Natural killer cell treated with Interleukin-12 subunit alpha and Interleukin-12 subunit beta and Interleukin-15 and Interleukin-18, amount 100 ng/mL, for 72 hours (primary cell): ENCODE measurements around the gene SLAMF8. TPM values are rescaled to one million over a fixed set of nuclear protein-coding genes. Genes with fewer than 3 reads are reported as not detected.

ENCODE experiments used
- ATAC-seq, 2 donors: fragments of 150-1000 bp; cut with Tn5 transposase in 1 of 2; sonication (Bioruptor Pico), chemical (Tn5 transposase) in 1 of 2; 2 replicates each; pipeline ENCODE4 v1.10.0; 2021
- DNase-seq: peaks from one replicate; pipeline ENCODE4 v3.0.0; 2022; ENCODE audit warnings: low spot score
- H3K27ac Mint-ChIP-seq, 2 donors: 1 replicate in 1 of 2; 2 replicates in 1 of 2; pipeline ENCODE4 v1.8.0; 2022; ENCODE audit warnings: mixed read lengths in 2 of 2, mild to moderate bottlenecking in 1 of 2, moderate library complexity in 1 of 2
- H3K27me3 Mint-ChIP-seq, 2 donors: 1 replicate in 1 of 2; 2 replicates in 1 of 2; pipeline ENCODE4 v1.8.0; 2022; ENCODE audit warnings: mixed read lengths in 2 of 2
- H3K36me3 Mint-ChIP-seq: one replicate; pipeline ENCODE4 v1.8.0; 2022; ENCODE audit warnings: mixed read lengths
- H3K4me1 Mint-ChIP-seq, 2 donors: 1 replicate in 1 of 2; 2 replicates in 1 of 2; pipeline ENCODE4 v1.8.0; 2022; ENCODE audit warnings: low read depth in 2 of 2, mixed read lengths in 2 of 2, mild to moderate bottlenecking in 1 of 2
- H3K4me3 Mint-ChIP-seq: one replicate; pipeline ENCODE4 v1.8.0; 2022; ENCODE audit warnings: mixed read lengths
- H3K9me3 Mint-ChIP-seq: 2 replicates; pipeline ENCODE4 v1.8.0; 2022; ENCODE audit warnings: mixed read lengths
- total RNA-seq, 2 donors: library from RNA; stranded (reverse); gene quantifications; one replicate each; pipeline ENCODE4 v1.2.3, GENCODE V29; 2022

Gene SLAMF8
- total RNA-seq, 2 donors from 2014 or later, result 0.29 to 2.1 TPM

DNA sequence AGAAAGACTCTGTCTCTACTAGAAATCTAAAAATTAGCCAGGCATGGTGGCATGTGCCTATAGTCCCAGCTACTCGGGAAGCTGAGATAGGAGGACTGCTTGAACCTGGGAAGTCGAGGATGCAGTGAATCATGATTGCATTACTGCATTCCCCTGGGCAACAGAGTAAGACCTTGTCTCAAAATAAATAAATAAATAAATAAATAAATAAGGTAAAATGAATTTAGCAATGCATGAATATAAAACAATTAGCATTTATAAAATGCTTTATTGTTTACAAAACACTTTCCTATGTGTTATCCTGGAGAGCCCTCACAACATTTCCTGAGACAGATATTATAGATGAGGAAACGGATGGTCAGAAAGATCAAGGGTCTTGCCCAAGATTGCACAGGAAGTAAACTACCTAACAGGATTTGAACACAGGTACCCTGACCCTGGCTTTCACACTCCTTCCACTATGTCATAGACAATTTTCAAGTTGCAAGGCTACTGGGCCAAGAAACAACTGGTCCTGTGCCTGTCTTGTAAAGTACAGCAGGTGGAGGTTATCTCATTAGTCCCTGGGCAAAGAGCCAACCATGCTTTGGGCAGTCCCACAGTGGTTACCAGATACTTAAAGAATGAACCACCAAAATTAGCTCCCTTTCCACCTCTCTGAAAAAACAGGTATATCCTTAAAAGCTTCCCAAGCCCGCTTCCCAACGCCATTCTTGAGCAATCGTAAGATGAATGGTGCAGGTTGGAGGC, 51.2 kb downstream of the SLAMF8 start:
- Mint-ChIP-seq H3K9me3 (no peaks in the 10 kb centered on the region), H3K27ac (no peak overlapping the region), H3K4me3 (no peak overlapping the region), H3K4me1 (no peaks in the 10 kb centered on the region), H3K36me3 (no peaks in the 10 kb centered on the region), H3K27me3 (peaks cover 14 to 19% of the 10 kb centered on the region in 2 donors)
- DNase-seq (no peak), ATAC-seq (no peak)

- DNase-seq (no peak), ATAC-seq (no peak)
- no peaks in the 10 kb centered on the region for H3K4me1 Mint-ChIP-seq
- H3K9me3 Mint-ChIP-seq, result no peaks in the 10 kb centered on the region
- H3K27me3 Mint-ChIP-seq, result peaks cover 13 to 19% of the 10 kb centered on the region in 2 donors
- H3K36me3 Mint-ChIP-seq, result no peaks in the 10 kb centered on the region
- H3K4me3 Mint-ChIP-seq, result no peak overlapping the region
- H3K27ac Mint-ChIP-seq, result no peak overlapping the region
Observed at GRCh38 chr1:159879136-159879535, 52.5 kb downstream of the SLAMF8 start.

GRCh38 chr1:159879977-159880376, 53.3 kb downstream of the SLAMF8 start:
- ATAC-seq, result peak; percentile 79 to 90
- peaks cover 16 to 19% of the 10 kb centered on the region in 2 donors for H3K27me3 Mint-ChIP-seq
- no peaks in the 10 kb centered on the region for H3K9me3 Mint-ChIP-seq

GRCh38 chr1:159880430-159880829, 53.8 kb downstream of the SLAMF8 start:
- no peaks in the 10 kb centered on the region for H3K9me3 Mint-ChIP-seq
- no peak overlapping the region for H3K27ac Mint-ChIP-seq
- H3K36me3 Mint-ChIP-seq, result no peaks in the 10 kb centered on the region
- H3K27me3 Mint-ChIP-seq, result peaks cover 16 to 19% of the 10 kb centered on the region in 2 donors
- no peak overlapping the region for H3K4me3 Mint-ChIP-seq
- no peak for ATAC-seq
- no peak for DNase-seq
- no peaks in the 10 kb centered on the region for H3K4me1 Mint-ChIP-seq

More at GRCh38 chr1:159879977-159880376, 53.3 kb downstream of the SLAMF8 start:
- Mint-ChIP-seq H3K27ac (no peak overlapping the region), H3K4me1 (no peaks in the 10 kb centered on the region), H3K36me3 (no peaks in the 10 kb centered on the region), H3K4me3 (no peak overlapping the region)
- no peak for DNase-seq

DNA sequence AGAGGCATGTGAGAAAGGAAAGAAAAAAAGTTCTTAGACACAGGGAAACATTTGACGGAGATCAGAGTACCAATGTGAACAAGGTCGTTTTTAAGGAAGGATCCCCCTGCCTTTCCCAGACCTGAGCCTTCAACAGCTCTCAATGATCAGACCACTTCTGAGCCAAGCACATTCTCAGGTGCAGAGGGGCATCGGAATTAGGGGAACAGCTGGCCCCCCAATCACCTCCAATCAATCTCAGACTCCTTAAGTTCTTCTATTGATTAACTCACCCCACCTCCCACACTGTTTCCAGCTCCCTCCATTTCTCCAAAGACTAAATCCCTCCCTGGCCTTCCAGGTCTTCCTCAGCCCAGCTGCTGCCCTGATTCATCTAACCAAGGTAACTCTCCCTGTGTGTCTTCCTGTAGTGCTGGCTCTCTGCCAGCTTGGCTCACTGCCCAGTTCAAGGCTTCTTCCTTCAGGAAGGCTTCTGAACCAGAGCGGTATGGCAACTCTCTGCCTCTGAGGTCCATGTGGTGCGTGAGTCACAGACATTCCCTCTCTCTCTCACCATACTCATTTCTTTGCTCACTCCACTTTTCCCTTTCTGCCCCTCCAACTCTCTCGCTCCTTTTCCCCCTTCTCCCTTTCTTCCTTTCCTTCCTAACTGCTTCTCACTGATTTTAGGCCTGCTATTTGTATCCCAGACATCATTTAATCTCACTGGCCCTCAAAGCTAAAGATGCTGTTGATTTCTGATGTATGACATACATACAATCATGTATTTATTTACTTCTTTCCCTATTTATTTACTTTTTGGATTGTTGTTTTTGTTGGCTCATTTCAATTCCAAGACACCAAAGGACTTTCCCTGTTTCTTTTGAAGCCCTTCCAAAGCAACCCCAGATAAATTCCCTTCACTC, 55.2 kb downstream of the SLAMF8 start:
- Mint-ChIP-seq H3K9me3 (no peaks in the 10 kb centered on the region), H3K27me3 (peaks cover 7 to 10% of the 10 kb centered on the region in 2 donors), H3K4me3 (no peak overlapping the region), H3K36me3 (no peaks in the 10 kb centered on the region), H3K27ac (no peak overlapping the region), H3K4me1 (no peaks in the 10 kb centered on the region)
- ATAC-seq, result no peak
- DNase-seq, result no peak

DNA sequence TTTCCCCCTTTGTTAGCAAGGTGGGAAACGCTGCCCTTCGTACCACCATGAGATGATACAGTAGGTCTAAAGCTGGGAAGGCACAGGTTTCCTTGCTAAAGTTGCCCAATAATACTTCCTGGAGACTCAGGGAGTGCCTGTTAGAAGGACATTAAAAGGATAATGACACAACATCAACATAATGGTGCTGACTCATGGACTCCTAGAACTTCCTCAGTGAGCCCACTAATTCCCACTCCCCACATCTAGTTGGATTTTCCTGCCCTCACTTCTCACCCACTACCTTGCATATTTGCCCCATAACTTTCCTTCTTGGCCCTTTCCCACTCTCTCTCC, 55.8 kb downstream of the SLAMF8 start:
- no peaks in the 10 kb centered on the region for H3K9me3 Mint-ChIP-seq
- DNase-seq, result no peak
- no peaks in the 10 kb centered on the region for H3K4me1 Mint-ChIP-seq
- H3K27me3 Mint-ChIP-seq, result peaks cover 7 to 10% of the 10 kb centered on the region in 2 donors
- no peak overlapping the region for H3K27ac Mint-ChIP-seq
- H3K4me3 Mint-ChIP-seq, result no peak overlapping the region
- H3K36me3 Mint-ChIP-seq, result no peaks in the 10 kb centered on the region
- no peak for ATAC-seq

DNA sequence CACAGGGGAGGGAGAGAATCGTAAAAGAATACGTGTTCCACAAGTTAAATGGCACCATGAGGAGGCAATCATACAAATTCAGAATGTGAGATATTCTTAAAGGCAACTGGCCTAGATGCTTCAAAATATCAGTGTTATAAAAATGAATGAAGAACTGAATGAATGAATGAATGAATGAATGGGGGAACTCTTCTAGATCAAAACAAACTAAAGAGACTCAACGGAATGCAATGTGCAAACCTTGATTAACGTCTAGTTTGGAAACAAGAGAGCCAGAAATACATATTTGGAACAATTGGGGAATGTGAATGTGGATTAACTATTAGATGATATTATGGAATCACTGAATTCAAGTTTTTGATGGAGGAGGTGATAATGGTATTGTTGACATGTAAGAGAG, 56.5 kb downstream of the SLAMF8 start:
- no peaks in the 10 kb centered on the region for H3K36me3 Mint-ChIP-seq
- H3K4me1 Mint-ChIP-seq, result no peaks in the 10 kb centered on the region
- no peak overlapping the region for H3K27ac Mint-ChIP-seq
- no peaks in the 10 kb centered on the region for H3K9me3 Mint-ChIP-seq
- DNase-seq (no peak), ATAC-seq (no peak)
- no peak overlapping the region for H3K4me3 Mint-ChIP-seq
- peaks cover 7 to 10% of the 10 kb centered on the region in 2 donors for H3K27me3 Mint-ChIP-seq

GRCh38 chr1:159884296-159884695, 57.6 kb downstream of the SLAMF8 start:
- Mint-ChIP-seq H3K27me3 (peaks cover 0 to 6% of the 10 kb centered on the region in 2 donors), H3K36me3 (no peaks in the 10 kb centered on the region), H3K9me3 (no peaks in the 10 kb centered on the region), H3K27ac (no peak overlapping the region), H3K4me3 (no peak overlapping the region), H3K4me1 (no peaks in the 10 kb centered on the region)
- ATAC-seq (no peak), DNase-seq (no peak)

Other genes starting within 250 kb of the SLAMF8 start
- not detected for gene APCS, start 239.0 kb upstream of the SLAMF8 start, total RNA-seq
- not detected for gene CRP, start 112.3 kb upstream of the SLAMF8 start, total RNA-seq
- 10 to 100 TPM; 10.7 to 14.4 TPM for gene DUSP23, start 45.9 kb upstream of the SLAMF8 start, total RNA-seq
- gene FCRL6, start 24.5 kb upstream of the SLAMF8 start, total RNA-seq, result under 1 TPM in 1 of 2 donors, not detected in 1; 0.81 TPM
- gene VSIG8, start 35.8 kb downstream of the SLAMF8 start, total RNA-seq, result not detected
- gene CFAP45, start 73.3 kb downstream of the SLAMF8 start, total RNA-seq, result 1 to 10 TPM in 1 of 2 donors, under 1 TPM in 1; 0.38 to 3.0 TPM
- gene TAGLN2, start 98.6 kb downstream of the SLAMF8 start, total RNA-seq, result 100 to 1,000 TPM; 239 to 375 TPM
- gene IGSF9, start 118.7 kb downstream of the SLAMF8 start, total RNA-seq, result not detected
- gene SLAMF9, start 127.4 kb downstream of the SLAMF8 start, total RNA-seq, result not detected
- 1 to 10 TPM; 4.9 to 5.6 TPM for gene PIGM, start 205.1 kb downstream of the SLAMF8 start, total RNA-seq
- under 1 TPM in 1 of 2 donors, not detected in 1; 0.50 TPM for gene KCNJ10, start 243.3 kb downstream of the SLAMF8 start, total RNA-seq